HuH-7 (cell line): ENCODE data around the gene CBY1.

ENCODE experiments used
- DNase-seq: peaks from one replicate; pipeline ENCODE4 v3.0.0; 2011; ENCODE audit warnings: low spot score

CBY1 gene

GRCh38 chr22:38700789-38701628, 44.6 kb downstream of the CBY1 start, which contains the start of gene JOSD1:
JOSD1 (minus strand) TSS chr22:38700943; CDS start chr22:38699987, 956 bp downstream.
- DNase-seq, result peak; percentile 86

- no peak for DNase-seq
Measured at GRCh38 chr22:38704654-38705234, 48.3 kb downstream of the CBY1 start.

GRCh38 chr22:38705235-38706100, 49.0 kb downstream of the CBY1 start, which contains the start of gene GTPBP1:
GTPBP1 (plus strand) TSS chr22:38705944; CDS start chr22:38705956, 12 bp downstream.
- DNase-seq, result peak; percentile 97

GRCh38 chr22:38706101-38706900, 49.9 kb downstream of the CBY1 start:
- no peak for DNase-seq

DNA sequence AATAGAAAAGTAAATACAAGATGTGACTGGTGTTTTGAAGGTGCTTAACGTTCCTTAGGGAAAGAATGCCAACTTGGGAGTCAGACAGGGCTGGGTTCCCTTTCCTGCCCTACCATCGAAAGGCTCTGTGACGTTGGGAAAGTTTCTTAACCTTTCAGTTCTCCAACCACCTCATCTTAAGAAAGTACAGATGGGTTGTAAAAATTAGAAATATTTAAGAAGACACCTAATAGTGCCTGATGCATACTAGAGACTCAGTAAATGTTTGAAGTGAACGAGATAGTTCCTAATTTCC, 50.4 kb downstream of the CBY1 start:
- no peak for DNase-seq

- peak; percentile 61 for DNase-seq
Measured at GRCh38 chr22:38707346-38707745, 50.9 kb downstream of the CBY1 start.

- no peak for DNase-seq
Measured at GRCh38 chr22:38707984-38708383, 51.5 kb downstream of the CBY1 start.

- no peak for DNase-seq
Measured at GRCh38 chr22:38709306-38709705, 52.9 kb downstream of the CBY1 start.

GRCh38 chr22:38710351-38710750, 53.9 kb downstream of the CBY1 start:
- DNase-seq, result no peak

DNA sequence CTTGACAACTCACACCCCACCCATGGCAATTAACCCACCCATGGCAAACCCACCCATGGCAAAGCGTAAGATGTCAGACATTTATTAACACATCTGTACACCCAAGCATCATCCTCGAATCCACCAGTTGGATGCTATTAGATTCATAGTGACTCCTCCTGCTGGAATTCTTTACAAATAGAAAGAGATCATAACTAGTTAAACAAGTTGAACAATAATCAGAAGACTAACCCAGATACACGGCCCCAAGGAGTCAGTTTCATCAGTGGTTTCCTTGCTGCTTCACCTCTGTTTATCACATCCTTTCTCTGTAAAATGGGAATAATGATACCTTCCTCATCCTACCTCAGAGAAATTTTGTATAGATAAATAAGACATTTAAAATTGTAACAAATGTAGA, 54.4 kb downstream of the CBY1 start:
- DNase-seq, result no peak

DNA sequence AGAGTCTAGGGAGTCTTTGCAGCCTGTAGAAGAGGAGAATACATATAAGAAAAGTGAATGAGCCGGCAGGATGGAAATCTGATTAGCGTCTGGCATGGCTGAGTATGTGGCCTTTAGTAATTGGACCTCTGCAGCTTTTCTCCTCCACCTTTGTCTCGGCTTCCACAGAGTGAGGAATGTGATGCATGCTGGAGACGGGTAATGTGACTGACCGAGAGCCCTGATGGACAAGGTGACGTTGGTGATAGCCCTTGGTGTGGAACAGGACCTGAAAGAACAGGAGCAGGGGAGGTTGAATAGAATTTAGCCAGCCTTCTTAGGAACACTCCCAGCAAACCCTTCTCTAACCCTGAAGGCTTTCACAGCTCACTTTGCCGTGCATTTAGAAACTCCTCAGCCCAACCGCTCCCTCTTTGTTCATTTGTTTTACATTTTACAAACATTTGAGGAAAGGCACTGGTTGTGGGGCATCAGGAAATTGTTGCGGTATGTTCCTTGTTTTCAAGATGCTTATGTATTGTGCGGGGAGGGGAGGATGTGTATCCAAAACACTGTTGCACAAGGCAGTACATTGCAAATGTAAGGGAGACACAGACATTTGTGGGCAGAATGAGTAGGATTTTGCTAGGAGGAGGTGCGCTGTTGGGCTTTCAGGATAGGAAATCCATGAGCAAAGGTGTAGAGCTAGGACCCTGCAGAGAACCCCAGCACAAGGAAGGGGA, 56.2 kb downstream of the CBY1 start:
- no peak for DNase-seq

- DNase-seq, result no peak
Measured at GRCh38 chr22:38713921-38714320, 57.5 kb downstream of the CBY1 start.

DNA sequence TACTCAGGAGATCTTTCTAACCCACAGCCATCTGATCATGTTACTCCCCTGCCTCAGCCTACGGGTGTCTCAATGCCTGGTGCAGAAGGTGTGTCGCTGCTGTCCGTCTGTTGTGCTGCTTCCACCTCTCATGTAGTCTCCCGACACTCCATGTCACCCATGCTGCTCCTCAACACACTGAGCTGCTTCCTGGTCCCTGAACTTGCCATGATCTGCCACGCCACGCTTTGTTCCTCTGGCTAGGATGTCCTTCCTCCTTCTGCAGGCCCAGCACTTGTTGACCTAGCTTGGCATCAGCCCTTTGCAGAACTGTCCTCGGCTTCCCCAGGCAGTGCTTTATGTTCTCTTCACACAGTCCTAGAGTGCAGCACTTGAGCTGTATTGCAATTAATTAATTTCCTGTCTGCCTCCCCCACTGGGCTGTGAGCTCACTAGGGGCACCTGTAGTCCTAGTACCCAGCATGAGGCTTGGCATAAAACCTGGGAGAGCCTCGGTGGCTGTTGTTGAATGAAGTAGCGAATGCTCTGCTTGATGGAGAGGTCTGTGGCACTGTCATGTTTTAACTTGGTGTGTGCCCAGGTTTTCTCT, 58.8 kb downstream of the CBY1 start:
- no peak for DNase-seq

- no peak for DNase-seq
Measured at GRCh38 chr22:38715852-38716251, 59.4 kb downstream of the CBY1 start.

DNA sequence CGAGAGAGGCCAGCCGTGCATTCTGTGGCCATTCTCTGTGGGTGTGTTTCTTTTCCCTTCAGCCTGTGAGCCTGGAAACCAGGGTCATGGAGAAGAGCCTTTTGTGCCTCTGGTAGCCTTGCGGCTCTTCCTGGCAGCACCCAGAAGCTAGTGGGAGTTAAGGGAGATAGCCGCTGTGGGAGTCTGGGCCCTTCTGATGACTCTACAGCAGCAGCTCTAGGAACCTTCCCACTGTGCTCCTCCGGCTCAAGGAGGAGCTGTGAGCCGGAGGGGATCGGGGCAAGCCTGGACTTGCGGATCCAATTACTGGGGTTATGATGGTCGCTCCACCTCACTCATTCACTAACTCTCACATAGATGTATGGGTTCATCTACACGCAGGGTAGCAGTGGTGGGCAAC, 59.8 kb downstream of the CBY1 start:
- no peak for DNase-seq

DNA sequence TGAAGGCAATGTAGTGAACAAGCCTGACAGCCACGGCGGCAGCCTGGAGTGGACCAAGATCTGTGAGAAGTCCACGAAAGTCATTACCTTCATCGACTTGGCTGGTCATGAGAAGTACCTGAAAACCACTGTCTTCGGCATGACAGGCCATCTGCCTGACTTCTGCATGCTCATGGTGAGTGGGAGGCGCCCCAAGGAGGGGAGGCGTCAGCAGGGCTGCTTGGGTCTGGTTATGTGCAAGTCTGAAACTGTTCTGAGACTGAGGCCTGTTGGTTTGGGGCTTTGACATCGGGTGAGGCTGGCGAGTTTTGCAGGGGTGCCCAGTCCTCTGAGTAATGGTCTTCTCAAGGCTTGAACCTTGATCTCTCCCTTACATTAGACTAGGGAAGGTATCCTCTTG, 60.4 kb downstream of the CBY1 start:
- DNase-seq, result no peak

GRCh38 chr22:38717244-38717643, 60.8 kb downstream of the CBY1 start:
- DNase-seq, result no peak

DNA sequence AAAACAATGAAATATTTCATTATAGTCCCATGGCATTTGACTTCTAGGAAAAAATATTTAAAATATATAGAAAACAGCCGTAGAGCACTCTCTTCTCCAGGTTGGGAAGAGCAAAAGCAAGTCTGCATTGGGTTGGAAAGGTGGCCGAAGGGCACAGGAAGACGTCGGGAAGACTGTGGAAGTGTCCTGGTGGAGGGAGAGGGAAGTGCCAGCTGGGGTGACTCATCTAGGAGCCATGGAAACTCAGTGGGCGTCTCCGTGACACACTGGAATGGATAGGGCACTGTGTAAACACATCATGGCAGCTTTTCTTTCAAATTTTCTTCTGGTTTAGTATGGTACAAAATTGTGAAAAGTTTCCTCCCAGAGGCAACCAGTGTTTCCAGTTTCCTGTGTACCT, 62.0 kb downstream of the CBY1 start:
- DNase-seq, result no peak

GRCh38 chr22:38719196-38719595, 62.8 kb downstream of the CBY1 start:
- no peak for DNase-seq

DNA sequence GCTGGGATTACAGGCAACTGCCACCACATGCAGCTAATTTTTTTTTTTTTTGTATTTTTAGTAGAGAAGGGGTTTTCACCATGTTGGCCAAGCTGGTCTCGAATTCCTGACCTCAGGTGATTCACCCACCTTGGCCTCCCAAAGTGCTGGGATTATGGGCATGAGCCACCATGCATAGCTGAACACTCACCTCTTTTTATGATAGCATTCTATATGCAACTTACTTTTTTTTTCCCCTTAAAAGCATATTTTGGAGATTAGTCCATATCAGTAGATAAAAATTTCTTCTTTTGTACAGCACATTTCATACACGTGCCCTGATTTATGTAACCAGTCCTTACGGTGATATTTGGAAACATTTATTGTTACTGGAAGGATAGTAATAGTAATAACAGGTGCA, 63.9 kb downstream of the CBY1 start:
- DNase-seq, result no peak

DNA sequence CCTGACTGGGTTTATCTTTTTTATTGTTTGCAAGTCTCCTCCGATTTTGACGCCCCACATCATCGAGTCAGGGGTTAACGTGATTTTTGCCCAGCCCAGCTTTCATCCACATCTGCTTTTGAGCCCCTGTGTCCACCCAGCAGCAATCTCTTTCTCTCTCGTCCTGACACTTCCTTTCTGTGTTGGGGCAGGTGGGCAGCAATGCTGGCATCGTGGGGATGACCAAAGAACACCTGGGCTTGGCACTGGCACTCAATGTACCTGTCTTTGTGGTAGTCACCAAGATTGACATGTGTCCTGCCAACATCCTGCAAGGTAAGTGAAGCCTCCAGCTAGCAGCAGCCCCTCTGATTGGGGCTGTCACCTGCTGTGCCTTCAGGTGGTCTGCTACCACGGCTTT, 65.1 kb downstream of the CBY1 start:
- DNase-seq, result no peak
